Common myeloid progenitor, CD34-positive (primary cell): Measurements from ENCODE around the gene AP1S2.

Experiments
- CTCF ChIA-PET: fragments of 350-600 bp; sonication (Branson Sonifier 250); formaldehyde crosslinking; loops from one replicate; lab custom pipeline; 2021; ENCODE audit warnings: antibody characterized with exemption; lab: Charles Lee
- POLR2A ChIA-PET: fragments of 350-600 bp; sonication (Branson Sonifier 250); formaldehyde crosslinking; loops from one replicate; lab custom pipeline; 2021; ENCODE audit warnings: antibody characterized with exemption; lab: Charles Lee
- DNase-seq, 3 donors: peaks; one replicate each; pipeline versions ENCODE4 v3.0.0 to v3.0.0-alpha.2; 2013
- H3K27ac ChIP-seq, 2 experiments: 1 replicate in 1 of 2; 2 replicates in 1 of 2; pipeline ENCODE4 v1.7.0; 2013; ENCODE audit warnings: inconsistent platforms in 2 of 2, low read length in 2 of 2, mild to moderate bottlenecking in 2 of 2, low read depth in 1 of 2, moderate library complexity in 1 of 2; ENCODE audit not compliant: severe bottlenecking in 2 of 2, insufficient read depth in 1 of 2, poor library complexity in 1 of 2
- H3K27me3 ChIP-seq, 5 experiments: replicated peaks in 2 of 5; 1 replicate in 3 of 5; 2 replicates in 2 of 5; pipeline versions ENCODE4 v1.6.1 to v1.7.0; 2013; ENCODE audit warnings: low read length in 4 of 5, mild to moderate bottlenecking in 2 of 5, moderate library complexity in 2 of 5, inconsistent platforms in 1 of 5; ENCODE audit not compliant: insufficient read depth in 5 of 5, control insufficient read depth in 4 of 5
- H3K36me3 ChIP-seq, 4 experiments: 1 replicate in 2 of 4; 2 replicates in 2 of 4; pipeline versions ENCODE4 v1.6.1 to v1.7.0; 2013; ENCODE audit warnings: low read length in 3 of 4, control low read depth in 1 of 4, mild to moderate bottlenecking in 1 of 4; ENCODE audit not compliant: control insufficient read depth in 4 of 4, insufficient read depth in 4 of 4
- H3K4me1 ChIP-seq, 4 experiments: 1 replicate in 3 of 4; 2 replicates in 1 of 4; pipeline versions ENCODE4 v1.6.1 to v1.7.1; 2013; ENCODE audit warnings: low read length in 3 of 4, mild to moderate bottlenecking in 3 of 4, control low read depth in 1 of 4, inconsistent platforms in 1 of 4, moderate library complexity in 1 of 4; ENCODE audit not compliant: control insufficient read depth in 4 of 4, insufficient read depth in 4 of 4; ENCODE audit errors: control extremely low read depth in 1 of 4
- H3K4me3 ChIP-seq, 7 experiments: 1 replicate in 4 of 7; 2 replicates in 3 of 7; pipeline versions ENCODE4 v1.5.1 to v1.7.0; 2013; ENCODE audit warnings: mild to moderate bottlenecking in 7 of 7, low read length in 6 of 7, moderate library complexity in 6 of 7, inconsistent platforms in 2 of 7, low read depth in 2 of 7, control low read depth in 1 of 7; ENCODE audit not compliant: insufficient read depth in 4 of 7, control insufficient read depth in 1 of 7; ENCODE audit errors: extremely low read depth in 1 of 7
- H3K9me3 ChIP-seq, 5 experiments: 1 replicate in 4 of 5; 2 replicates in 1 of 5; pipeline versions ENCODE4 v1.6.1 to v1.7.1; 2013; ENCODE audit warnings: low read length in 4 of 5, mild to moderate bottlenecking in 2 of 5, inconsistent platforms in 1 of 5, low read depth in 1 of 5, moderate library complexity in 1 of 5; ENCODE audit not compliant: control insufficient read depth in 4 of 5, insufficient read depth in 2 of 5; ENCODE audit errors: control extremely low read depth in 1 of 5
- WGBS: methylation state at CpG from one replicate; pipeline ENCODE4 v1.1.5; 2013; ENCODE audit not compliant: insufficient coverage; 5-methylcytosine and 5-hydroxymethylcytosine counted together

Gene AP1S2

GRCh38 chrX:15825936-15826335 is 28.7 kb downstream of the AP1S2 start:
- no peaks in the 10 kb centered on the region for H3K27me3 ChIP-seq
- CTCF ChIA-PET: interaction anchor here (1.1 kb wide), 1 partner anchor 13 kb away, joined by 3 read pairs; no protein-coding TSS in a partner anchor
- POLR2A ChIA-PET: no interaction called here

GRCh38 chrX:15822922-15823321 is 31.7 kb downstream of the AP1S2 start:
- POLR2A ChIA-PET: no interaction called here
- no peak overlapping the region for H3K4me3 ChIP-seq
- no peak overlapping the region for H3K27ac ChIP-seq
- no peak for DNase-seq
- H3K4me1 ChIP-seq: no peaks in the 10 kb centered on the region
- CTCF ChIA-PET: no interaction called here
- WGBS: 98% methylated on average over 17 of the region's 23 CpGs
- H3K9me3 ChIP-seq: no peaks in the 10 kb centered on the region
- H3K27me3 ChIP-seq: no peaks in the 10 kb centered on the region
- peaks cover 12 to 36% (median 23%) of the 10 kb centered on the region in 4 experiments for H3K36me3 ChIP-seq

More at GRCh38 chrX:15825936-15826335, 28.7 kb downstream of the AP1S2 start:
- WGBS: 100% methylated on average over 1 of the region's 5 CpGs
- no peaks in the 10 kb centered on the region for H3K9me3 ChIP-seq
- no peak overlapping the region for H3K27ac ChIP-seq
- H3K4me3 ChIP-seq: no peak overlapping the region
- no peak for DNase-seq
- peaks cover 7 to 19% (median 13%) of the 10 kb centered on the region in 4 experiments for H3K36me3 ChIP-seq
- no peaks in the 10 kb centered on the region for H3K4me1 ChIP-seq

GRCh38 chrX:15820106-15821073 is 34.2 kb downstream of the AP1S2 start:
- peaks cover 0 to 15% (median 7%) of the 10 kb centered on the region in 4 experiments for H3K4me1 ChIP-seq
- POLR2A ChIA-PET: no interaction called here
- no peak overlapping the region for H3K4me3 ChIP-seq
- over 99% methylated on average over 13 of the region's 14 CpGs for WGBS
- no peak overlapping the region for H3K27ac ChIP-seq
- peaks cover 10 to 40% (median 28%) of the 10 kb centered on the region in 4 experiments for H3K36me3 ChIP-seq
- H3K9me3 ChIP-seq: no peaks in the 10 kb centered on the region
- CTCF ChIA-PET: interaction anchor here (1.3 to 1.6 kb wide), 2 partner anchors 8 to 35 kb away, joined by 3 read pairs; partner anchors contain the start of gene AP1S2
- H3K27me3 ChIP-seq: no peaks in the 10 kb centered on the region
- DNase-seq: no peak

GRCh38 chrX:15816886-15817285 is 37.7 kb downstream of the AP1S2 start:
- no peaks in the 10 kb centered on the region for H3K9me3 ChIP-seq
- peaks cover 12 to 58% (median 30%) of the 10 kb centered on the region in 4 experiments for H3K36me3 ChIP-seq
- ChIA-PET CTCF (no interaction called here), POLR2A (no interaction called here)
- no peak overlapping the region for H3K27ac ChIP-seq
- peak overlapping the region in 3 of 7 experiments; percentile 2 to 28 (median 11) for H3K4me3 ChIP-seq
- no peaks in the 10 kb centered on the region for H3K27me3 ChIP-seq
- no CpG with 5 or more reads among the region's 4 CpGs for WGBS
- H3K4me1 ChIP-seq: peaks cover 0 to 15% (median 7%) of the 10 kb centered on the region in 4 experiments
- DNase-seq: peak; percentile 21 to 64 (median 63)

- ChIA-PET CTCF (interaction anchor here (1.2 kb wide), 1 partner anchor 57 kb away, joined by 3 read pairs; no protein-coding TSS in a partner anchor), POLR2A (no interaction called here)
- no peak overlapping the region for H3K27ac ChIP-seq
- no peak for DNase-seq
- H3K4me1 ChIP-seq: peaks cover 0 to 15% (median 7%) of the 10 kb centered on the region in 4 experiments
- H3K27me3 ChIP-seq: no peaks in the 10 kb centered on the region
- H3K9me3 ChIP-seq: no peaks in the 10 kb centered on the region
- peaks cover 12 to 58% (median 30%) of the 10 kb centered on the region in 4 experiments for H3K36me3 ChIP-seq
- H3K4me3 ChIP-seq: peak overlapping the region in 1 of 7 experiments; percentile 11
- WGBS: 100% methylated on average over 1 of the region's 1 CpG
These were observed 38.2 kb downstream of the AP1S2 start for GRCh38 chrX:15816438-15816809.

- DNase-seq: peak in 2 of 3 donors; percentile 64 to 69
- H3K27me3 ChIP-seq: no peaks in the 10 kb centered on the region
- ChIA-PET CTCF (interaction anchor here (1.2 kb wide), 1 partner anchor 56 kb away, joined by 3 read pairs; no protein-coding TSS in a partner anchor), POLR2A (no interaction called here)
- WGBS: 49% methylated on average over 4 of the region's 10 CpGs
- peaks cover 0 to 15% (median 7%) of the 10 kb centered on the region in 4 experiments for H3K4me1 ChIP-seq
- H3K9me3 ChIP-seq: no peaks in the 10 kb centered on the region
- no peak overlapping the region for H3K27ac ChIP-seq
- H3K36me3 ChIP-seq: peaks cover 12 to 55% (median 30%) of the 10 kb centered on the region in 4 experiments
- H3K4me3 ChIP-seq: no peak overlapping the region
These were observed 38.7 kb downstream of the AP1S2 start for GRCh38 chrX:15815779-15816437.
